GM19023 (cell line): Measurements from ENCODE around the gene ADGRV1.

Experiments used
- ATAC-seq: cut with Tn5 transposase; IDR thresholded peaks from one replicate; pipeline ENCODE4 v1.9.1; 2021; ENCODE audit warnings: mild to moderate bottlenecking, moderate library complexity; ENCODE audit not compliant: unreplicated experiment

The ADGRV1 gene

DNA sequence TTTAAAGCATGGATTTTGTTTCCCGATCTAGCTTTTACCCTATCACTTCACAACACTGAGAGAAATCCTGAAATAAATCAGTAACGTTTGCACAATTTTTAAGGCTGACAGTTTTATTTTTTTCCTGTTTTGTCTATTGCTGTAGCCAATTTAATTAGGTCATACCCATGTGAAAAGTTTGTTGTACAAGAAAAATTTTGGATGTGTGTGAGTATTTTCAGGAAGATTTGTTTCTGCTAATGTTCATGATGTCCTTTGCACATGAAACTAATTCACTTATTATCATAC lies 586.7 kb downstream of the ADGRV1 start:
- no peak for ATAC-seq

DNA sequence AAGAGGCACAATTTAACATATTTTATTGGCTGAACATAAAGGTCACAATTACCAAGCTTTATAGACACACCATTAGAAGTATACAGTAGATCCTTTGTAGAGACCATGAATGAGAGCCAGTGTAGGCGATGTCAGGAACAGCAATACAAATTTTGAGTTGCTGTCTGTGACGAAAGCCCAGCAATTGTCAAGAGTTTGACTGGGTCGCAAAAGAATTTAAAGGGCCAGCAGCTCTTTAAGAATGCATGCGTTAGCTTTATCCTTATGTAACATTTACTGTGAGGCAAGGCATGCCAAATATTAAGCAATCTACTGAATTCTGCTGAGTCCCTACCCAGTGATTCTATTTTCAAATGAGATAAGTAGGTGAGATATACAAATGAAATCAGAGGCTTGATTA lies 587.6 kb downstream of the ADGRV1 start:
- ATAC-seq, result no peak

DNA sequence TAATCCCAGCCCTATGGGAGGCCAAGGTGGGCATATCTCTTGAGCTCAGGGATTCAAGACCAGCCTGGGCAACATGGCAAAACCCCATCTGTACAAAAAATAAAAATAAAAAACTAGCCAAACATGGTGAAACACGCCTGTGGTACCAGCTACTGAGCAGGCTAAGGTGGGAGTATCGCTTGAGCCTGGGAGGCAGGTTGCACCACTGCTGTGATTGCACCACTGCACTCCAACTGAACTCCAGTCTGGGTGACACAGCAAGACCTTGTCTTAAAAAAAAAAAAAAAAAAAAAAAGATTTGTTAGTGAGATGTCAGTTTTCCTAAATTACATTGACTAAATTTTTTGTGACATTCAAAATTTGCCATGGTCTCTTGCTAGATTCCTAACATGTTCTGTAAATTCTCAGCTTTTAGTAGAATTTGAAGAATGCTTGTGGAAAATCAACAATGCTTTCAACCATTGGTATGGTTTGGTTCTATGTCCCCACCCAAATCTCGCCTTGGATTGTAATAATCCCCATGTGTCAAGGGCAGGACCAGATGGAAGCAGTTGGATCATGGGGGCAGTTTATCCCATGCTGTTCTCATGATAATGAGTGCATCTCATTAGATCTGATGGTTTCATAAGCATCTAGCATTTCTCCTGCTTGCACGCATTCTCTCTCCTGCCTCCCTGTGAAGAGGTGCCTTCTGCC lies 588.5 kb downstream of the ADGRV1 start:
- ATAC-seq, result no peak

DNA sequence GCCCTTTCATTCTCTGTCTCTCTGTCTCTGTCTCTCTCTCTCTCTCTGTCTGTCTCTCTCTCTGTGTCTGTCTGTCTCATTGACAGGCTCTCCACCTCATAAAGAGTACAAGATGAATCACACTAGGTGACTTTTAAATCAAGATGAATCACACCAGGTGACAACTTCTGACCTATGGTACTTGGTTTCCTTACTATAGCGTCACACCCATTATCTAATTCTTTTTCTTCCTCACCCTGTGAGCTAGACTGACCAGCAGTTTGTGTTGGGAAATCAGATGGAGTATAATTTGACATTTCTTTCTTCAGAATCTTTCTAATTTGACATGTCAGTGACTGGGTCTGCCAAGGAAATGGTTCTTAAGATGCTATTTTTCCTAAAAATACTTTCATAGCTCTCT lies 591.6 kb downstream of the ADGRV1 start:
- no peak for ATAC-seq

DNA sequence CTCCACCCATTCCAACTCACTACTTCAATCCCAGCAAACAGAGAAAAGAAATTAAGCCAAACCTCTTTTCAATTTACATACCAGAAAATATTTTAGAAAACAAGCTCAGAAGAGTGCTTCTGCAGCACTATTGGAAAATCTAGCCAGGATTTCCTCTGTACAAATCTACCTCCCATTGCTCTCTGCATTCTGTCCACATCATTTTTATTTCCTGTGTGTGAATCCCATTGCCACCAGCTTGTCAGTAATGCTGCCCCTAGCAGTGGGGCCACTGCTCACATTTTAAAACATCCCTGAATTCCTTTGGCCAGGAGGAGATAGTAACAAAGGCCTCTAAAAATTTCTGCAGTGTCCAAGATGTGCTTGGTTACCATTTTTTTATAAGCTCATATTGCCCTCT lies 592.0 kb downstream of the ADGRV1 start:
- ATAC-seq, result no peak

DNA sequence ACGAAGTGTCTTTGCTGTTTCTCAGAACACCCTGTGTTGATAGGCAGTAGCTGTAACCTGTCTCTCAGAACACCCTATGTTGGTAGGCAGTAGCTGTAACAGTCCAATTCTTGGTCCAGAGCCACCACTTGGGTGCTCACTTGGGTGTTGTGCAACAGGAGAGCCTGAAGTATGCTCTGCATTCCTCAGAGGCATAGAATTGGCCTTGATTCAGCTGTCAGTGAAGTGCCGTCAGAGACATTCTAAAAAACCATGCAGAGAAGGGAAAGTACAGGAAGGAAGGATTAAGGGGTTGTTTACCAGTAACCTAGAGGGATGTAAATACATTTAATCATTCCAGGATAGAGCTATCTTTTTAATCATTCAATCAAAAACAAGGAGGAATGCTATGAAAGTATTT lies 593.4 kb downstream of the ADGRV1 start:
- no peak for ATAC-seq

DNA sequence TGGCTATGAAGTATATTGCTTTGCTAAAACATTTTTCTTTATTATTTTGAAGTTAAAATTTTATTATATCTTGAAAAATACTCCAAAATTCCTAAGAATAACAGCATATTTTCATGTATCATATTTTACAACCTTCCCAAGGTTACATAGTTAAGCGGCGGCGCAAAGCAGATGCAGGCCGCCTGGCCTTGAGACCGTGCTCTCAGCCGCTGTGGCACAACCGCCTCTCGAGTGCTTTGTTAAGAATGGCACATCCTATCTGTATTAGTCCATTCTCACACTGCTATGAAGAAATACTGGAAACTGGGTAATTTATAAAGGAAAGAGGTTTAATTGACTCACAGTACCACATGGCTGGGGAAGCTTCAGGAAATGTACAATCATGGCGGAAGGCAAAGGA lies 595.7 kb downstream of the ADGRV1 start:
- no peak for ATAC-seq

DNA sequence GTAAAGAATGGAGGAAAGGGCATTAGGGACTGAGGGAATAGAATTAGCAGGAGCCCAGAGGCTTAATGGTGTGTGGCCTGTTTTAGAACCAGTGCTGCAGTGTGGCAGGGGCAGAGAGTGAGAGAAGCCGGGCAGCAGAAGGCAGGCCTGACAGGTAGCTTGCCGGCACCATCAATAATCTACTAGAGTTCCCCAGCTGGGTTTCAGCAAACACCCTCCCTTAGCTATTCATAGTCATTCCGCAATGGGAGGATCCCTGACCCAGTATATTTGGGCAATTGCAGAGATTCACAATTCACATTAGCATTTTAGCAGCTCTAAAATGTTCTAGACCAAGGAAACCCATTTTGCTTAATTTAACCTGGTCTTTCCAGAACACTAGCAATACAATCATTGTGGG lies 596.7 kb downstream of the ADGRV1 start:
- no peak for ATAC-seq

DNA sequence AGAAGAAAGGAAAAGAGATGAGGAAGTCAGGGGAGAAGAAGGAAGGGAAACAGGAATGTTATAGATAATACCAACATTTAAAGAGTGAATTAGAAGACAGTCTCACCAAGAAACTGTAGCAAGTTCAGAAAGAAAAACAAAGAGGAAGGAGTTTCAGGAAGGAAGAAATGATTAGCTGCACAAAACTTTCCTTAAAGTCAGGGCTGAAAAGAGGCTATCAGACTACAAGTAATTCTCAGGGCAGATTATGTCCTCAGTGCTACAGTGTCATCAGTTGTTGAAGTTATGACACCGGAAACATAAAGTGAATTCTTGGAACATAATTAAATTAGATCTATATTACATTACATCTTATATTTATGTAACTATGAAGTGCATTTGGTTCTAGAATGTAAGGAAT lies 597.6 kb downstream of the ADGRV1 start:
- no peak for ATAC-seq

DNA sequence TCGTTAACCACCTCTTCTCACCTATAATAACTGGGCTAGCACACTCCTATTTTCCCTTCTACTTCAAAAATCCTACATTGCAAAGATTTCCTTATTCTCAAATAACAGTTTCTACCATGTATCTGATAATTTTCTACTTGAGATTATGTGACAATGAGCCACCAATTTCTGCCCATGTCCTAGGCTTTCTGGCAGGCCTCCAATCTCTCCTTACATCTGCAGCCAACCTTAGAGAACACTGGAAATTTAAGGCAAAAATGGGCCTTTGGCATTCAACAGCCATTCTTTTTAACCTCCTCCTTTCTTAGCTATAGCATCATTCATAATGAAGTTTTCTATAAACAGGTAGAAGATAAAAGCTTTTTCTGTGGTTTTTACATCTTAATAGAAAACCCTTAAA lies 599.4 kb downstream of the ADGRV1 start:
- no peak for ATAC-seq

DNA sequence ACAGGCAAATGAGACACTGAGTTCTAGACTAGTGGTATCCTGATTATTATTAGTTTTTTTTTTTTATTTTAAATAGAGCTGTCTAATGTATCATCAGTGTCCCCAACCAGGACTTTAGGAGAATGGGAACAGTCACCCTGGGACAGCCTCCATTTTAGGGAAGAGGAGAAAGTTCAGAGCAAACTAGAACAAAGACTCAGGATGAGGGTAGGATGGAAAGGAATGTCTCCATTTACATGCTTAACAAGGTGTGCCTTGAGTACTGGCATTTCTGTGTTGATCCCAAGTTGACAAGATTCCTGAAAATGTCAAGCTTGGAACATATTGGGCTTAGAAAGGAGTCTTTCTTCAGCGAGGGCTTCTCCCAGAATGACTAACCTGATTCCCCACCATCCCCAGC lies 601.0 kb downstream of the ADGRV1 start:
- no peak for ATAC-seq

DNA sequence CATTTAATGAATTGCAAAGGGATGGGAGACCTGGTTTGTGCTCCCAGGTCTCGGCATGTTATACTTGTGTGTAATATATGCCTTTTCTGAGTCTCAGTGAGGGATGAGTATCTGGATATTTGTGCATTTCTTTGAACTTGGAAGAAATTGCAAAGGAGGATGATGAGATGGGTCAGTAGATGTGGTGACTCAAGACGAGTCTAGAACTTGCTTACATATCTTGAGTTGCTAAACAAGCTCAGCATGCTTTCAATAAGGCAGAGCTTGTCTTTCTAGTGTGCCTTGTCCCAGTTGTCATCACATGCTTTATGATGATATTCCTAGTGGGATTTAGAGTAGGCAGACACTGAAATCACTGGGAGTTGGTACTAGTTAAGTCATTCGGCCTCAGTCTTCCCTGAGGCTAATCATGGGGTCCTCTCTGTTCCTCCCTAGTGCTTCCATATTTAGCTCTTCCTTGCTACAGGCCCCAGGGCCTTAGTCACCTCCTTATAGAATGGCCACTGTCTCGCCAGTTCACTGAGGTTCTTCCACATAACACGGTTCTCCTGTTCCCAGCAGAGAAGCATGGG lies 602.2 kb downstream of the ADGRV1 start:
- ATAC-seq, result no peak

DNA sequence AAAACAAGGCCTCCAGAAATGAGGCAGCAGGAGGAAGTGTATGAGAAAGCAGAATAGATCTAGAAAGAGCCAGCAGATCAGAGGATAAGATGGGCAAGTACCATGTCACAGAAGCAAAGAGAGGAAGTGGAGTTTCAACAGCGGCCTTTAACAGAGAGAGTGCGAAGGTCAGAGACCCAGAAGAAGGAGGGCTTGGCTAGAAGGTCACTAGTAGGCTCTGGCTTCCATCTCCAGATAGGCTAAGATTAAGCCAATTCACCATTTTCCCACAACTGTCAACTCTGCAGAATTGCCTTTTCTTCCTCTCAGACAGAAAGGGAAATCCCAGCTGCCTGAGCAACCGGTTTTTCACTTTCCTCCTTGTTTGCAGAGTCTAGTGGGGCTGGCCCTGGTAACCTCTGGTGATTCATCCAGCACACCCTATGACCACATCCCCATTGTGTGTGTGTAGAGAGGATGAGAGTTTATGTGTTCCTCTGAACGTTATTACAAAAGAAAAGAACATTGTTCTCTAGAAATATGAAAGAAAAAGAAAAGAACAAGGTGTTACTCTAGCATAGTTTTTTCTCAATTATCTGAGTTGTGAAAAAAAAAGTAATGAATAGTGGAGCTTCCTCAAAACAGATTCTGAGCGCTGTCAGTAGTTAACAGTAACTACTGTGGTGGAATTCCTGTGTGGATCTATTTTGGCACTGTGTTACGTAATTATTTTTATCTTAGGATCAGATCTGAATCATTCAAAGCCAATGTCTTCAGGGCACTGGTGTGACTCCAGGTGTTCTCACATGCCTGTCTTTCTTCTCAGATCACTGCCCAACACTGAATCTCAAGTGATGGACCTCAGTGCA lies 604.2 kb downstream of the ADGRV1 start:
- ATAC-seq, result peak; percentile 99

DNA sequence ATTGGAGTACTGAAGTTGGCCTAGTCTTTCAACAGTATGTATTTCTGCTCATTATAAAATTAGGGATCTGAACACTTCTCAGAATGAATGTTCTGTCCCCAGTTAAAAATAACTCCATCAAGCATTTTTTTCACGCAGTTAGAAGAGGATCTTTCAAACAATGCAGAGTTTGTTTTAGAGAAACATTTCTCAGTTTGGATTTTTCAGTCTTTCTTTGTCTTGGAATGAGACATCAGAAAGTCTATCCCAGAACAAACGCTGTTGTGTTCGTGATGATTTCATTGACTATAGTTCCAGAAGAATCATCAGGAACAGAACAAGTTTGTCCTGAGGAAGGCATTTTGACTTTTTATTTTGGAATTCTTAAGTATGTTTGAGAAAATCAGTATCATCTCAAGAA lies 605.8 kb downstream of the ADGRV1 start:
- no peak for ATAC-seq

DNA sequence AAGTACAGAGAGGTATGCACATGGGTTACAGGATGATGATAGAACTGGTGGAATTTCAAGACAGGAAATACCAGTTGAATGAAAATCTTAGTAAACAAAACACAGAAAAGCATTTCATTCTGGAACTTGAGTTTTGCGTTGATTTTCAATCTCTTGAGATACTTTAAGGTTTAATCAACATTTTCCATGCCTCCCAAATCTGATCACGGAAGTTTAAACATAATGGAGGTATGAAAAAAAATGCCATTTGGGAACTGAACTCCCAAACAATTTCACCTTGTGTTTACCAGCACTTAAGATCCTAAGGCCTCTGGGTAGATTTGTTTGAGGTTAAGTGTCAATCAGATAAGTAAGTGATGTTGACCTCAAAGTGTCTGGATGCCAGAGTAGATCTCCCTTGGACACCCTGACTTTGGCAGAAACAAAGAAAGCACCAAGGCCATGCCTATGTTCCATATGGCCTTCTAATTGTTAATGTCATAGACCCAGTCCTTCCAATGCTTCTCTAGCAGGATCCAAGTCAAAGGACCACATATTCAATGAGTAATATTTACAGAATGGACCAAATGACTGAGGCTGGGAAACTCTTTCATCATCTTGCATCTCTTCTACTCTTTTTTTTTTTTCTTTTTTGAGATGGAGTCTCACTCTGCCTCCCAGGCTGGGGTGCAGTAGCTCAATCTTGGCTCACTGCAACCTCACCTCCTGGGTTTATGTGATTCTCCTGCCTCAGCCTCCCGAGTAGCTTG lies 607.6 kb downstream of the ADGRV1 start:
- no peak for ATAC-seq

DNA sequence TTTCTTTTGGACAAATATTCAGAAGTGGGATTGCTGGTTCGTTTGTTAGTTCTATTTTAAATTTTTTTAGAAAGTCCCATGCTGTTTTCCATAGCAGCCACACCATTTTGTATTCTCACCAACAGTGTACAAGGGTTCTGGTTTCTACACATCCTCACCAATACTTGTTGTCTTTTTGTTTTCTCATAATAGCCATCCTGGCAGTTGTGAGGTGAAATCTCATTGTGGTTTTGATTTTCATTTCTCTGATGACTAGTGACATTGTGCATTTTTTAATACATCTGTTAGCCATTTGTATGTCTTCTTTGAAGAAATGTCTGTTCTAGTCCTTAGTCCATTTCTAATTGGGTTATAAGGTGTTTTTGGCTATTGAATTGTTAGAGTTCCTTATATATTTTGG lies 610.3 kb downstream of the ADGRV1 start:
- ATAC-seq, result no peak

DNA sequence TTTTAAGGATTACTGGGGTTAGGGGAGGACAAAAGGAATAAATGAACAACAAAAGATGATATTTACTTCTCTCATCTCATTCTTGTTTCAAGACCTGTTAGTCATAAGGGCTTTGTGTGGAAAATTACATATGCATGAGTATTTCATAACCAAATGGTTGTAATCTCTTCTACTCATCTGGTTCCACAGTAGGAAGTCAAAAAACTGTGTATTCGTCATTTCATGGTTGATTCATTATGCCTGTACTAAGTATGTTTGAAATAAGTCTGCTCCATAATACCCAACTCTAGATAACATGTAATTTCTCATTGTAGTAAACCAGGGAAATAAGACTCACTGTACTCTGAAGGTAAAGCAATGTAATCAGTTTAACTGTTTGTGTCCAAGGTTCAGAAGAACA lies 611.7 kb downstream of the ADGRV1 start:
- ATAC-seq, result no peak

DNA sequence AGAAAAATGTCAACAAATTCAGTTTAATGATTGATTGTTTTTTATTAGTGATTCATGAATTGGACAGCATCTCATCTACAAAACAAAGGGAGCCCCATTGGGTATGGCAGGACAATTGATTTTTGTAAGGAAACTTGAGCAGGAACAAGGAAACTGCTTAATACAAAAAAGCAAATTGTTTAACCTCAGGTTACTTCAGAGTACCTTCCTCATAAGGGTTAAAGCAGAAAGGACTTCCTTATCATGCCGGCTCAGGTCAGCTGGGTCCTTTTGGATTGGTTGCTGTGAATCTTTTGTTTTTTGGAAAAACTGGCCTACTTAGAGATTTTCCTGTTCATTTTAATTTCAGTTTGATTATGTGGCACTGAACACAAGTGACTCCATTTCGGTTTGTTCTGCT lies 612.7 kb downstream of the ADGRV1 start:
- no peak for ATAC-seq

DNA sequence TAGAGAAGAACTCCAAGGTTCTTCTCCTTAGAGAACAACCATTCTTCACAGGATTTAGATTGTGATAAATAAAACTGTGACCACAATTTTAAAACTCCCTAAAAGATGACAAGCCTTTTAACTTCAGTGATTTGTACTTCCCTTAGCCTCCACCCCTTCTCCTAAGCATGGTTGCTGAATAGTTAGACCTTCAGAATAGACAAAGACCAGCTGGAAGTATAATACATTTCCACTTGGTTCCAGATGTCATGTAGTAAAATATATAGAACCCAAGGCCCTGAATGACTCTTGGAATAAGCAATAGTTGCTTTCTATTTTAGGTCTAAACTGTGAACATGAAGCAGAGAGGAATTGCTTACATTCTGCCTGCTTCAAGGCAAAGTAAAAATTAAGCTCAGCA lies 615.8 kb downstream of the ADGRV1 start:
- ATAC-seq, result no peak

DNA sequence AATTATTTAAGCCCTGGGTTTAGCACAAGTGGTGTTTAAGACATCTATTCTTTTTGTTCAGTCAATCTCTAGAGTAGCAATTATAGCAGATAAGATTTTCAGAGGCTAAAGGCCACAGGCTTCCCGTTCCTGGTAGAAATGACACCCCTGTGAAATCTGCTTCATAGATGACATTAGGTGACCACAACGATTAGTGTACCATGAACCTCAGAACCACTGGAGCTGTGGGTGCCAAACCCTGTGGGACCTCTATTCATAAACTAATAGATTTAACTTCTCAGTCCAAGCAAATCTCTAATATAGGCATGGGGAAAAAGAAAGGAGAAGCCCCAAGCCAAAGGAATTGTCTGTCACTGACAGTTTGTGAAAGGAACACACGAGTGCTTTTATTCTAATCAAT lies 617.1 kb downstream of the ADGRV1 start:
- no peak for ATAC-seq

DNA sequence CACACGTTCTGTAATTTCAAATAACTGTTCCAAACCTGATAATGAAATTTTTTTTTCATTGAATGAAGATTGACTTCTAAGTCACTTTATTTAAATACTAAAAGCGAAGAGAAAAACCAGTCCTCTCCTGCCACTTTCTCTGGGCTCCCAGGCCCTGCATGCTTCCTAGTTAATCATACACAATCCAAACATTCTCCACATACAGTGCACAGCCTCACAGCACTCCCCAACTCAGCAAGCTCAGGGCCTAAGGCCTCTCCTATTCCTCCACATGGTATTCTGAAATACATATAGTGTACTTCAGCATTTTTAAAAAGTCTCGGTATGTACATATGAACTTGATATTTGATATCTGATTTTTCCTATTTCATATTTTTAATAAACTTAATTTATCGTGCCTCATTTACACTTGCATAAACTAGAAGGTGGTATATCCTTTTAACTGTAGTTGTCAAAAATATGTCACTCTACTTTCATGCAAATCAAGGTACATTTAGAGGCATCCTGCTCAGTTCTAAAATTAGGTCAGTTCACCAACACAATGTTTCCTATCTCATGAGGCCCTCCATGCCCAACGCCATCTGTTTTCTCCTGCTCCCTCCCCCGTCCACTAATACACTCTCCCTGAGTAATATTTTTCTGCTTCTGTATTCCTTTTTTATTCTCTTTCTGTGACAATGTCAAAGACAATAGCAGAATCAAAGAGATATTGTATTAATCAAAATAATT lies 617.9 kb downstream of the ADGRV1 start:
- no peak for ATAC-seq
